Esophagus squamous epithelium (tissue), 4 donors: ENCODE results near the gene HTRA2.

Source experiments
- POLR2A ChIP-seq, 4 donors: fragments of 450-650 bp; IDR thresholded peaks; one replicate each; pipeline ENCODE4 v1.6.1; 2017; ENCODE audit warnings: antibody characterized with exemption in 4 of 4, mild to moderate bottlenecking in 4 of 4, moderate library complexity in 3 of 4
- TF ChIP-seq, protein P1 (sequence below), 6 experiments: fragments of 450-650 bp in 4 of 6; fragments of 200-600 bp in 2 of 6; sonication (generic) in 2 of 6; IDR thresholded peaks; one replicate each; pipeline ENCODE4 v1.5.1; 2016 to 2019; ENCODE audit warnings: antibody characterized with exemption in 6 of 6, mild to moderate bottlenecking in 4 of 6, moderate library complexity in 4 of 6

DNA sequence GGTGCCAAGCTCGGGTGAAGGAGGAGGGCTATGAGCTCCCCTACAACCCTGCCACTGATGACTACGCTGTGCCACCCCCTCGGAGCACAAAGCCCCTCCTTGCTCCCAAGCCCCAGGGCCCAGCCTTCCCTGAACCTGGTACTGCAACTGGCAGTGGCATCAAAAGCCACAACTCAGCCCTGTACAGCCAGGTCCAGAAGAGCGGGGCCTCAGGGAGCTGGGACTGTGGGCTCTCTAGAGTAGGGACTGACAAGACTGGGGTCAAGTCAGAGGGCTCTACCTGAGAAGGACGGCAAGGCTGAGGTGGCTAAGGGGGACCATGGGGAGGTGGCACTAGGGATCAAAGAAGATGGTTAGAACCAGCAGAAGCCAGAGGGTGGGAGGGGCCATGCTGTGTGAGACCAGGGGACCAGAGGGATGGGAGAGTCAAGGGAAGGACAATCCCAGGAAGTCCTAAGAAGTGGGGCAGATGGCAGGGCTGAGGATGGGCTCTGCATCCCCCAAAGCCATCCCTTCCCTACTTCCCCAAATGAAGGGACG, 27.2 kb downstream of the HTRA2 start:
- TF ChIP-seq, protein P1, sequence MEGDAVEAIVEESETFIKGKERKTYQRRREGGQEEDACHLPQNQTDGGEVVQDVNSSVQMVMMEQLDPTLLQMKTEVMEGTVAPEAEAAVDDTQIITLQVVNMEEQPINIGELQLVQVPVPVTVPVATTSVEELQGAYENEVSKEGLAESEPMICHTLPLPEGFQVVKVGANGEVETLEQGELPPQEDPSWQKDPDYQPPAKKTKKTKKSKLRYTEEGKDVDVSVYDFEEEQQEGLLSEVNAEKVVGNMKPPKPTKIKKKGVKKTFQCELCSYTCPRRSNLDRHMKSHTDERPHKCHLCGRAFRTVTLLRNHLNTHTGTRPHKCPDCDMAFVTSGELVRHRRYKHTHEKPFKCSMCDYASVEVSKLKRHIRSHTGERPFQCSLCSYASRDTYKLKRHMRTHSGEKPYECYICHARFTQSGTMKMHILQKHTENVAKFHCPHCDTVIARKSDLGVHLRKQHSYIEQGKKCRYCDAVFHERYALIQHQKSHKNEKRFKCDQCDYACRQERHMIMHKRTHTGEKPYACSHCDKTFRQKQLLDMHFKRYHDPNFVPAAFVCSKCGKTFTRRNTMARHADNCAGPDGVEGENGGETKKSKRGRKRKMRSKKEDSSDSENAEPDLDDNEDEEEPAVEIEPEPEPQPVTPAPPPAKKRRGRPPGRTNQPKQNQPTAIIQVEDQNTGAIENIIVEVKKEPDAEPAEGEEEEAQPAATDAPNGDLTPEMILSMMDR (IDR thresholded peaks at IDR 0.05): no peak
- no peak for TF ChIP-seq POLR2A (IDR thresholded peaks at IDR 0.05)
